D721Med (cell line): ENCODE data around the gene DPH2.

Source experiments
- DNase-seq: peaks from one replicate; pipeline ENCODE4 v3.0.0; 2011; ENCODE audit warnings: low spot score; ENCODE audit not compliant: insufficient read length
- FAIRE-seq: peaks from 2 replicates; lab custom pipeline; 2011; peaks lifted over from hg19 to GRCh38; lab: Jason Lieb, UNC
- TF ChIP-seq, protein P1 (sequence below): IDR thresholded peaks from 2 replicates; pipeline ENCODE4 v1.5.1; 2012; ENCODE audit warnings: mild to moderate bottlenecking, control low read depth; ENCODE audit not compliant: insufficient read depth; ENCODE audit errors: missing control alignments

The DPH2 gene

GRCh38 chr1:43969746-43970466 lies at the start of gene DPH2:
Gene DPH2, plus strand, starts transcription at chr1:43970010. Its CDS starts 166 bp downstream, at chr1:43970176.
- FAIRE-seq = no peak
- DNase-seq = peak; percentile 100

GRCh38 chr1:43921022-43921421 lies 48.8 kb upstream of the DPH2 start:
- FAIRE-seq (no peak), DNase-seq (no peak)
- TF ChIP-seq, protein P1, sequence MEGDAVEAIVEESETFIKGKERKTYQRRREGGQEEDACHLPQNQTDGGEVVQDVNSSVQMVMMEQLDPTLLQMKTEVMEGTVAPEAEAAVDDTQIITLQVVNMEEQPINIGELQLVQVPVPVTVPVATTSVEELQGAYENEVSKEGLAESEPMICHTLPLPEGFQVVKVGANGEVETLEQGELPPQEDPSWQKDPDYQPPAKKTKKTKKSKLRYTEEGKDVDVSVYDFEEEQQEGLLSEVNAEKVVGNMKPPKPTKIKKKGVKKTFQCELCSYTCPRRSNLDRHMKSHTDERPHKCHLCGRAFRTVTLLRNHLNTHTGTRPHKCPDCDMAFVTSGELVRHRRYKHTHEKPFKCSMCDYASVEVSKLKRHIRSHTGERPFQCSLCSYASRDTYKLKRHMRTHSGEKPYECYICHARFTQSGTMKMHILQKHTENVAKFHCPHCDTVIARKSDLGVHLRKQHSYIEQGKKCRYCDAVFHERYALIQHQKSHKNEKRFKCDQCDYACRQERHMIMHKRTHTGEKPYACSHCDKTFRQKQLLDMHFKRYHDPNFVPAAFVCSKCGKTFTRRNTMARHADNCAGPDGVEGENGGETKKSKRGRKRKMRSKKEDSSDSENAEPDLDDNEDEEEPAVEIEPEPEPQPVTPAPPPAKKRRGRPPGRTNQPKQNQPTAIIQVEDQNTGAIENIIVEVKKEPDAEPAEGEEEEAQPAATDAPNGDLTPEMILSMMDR = no peak

More at GRCh38 chr1:43969746-43970466, at the start of gene DPH2:
- TF ChIP-seq, protein P1 = no peak

- TF ChIP-seq, protein P1 = no peak
- FAIRE-seq = no peak
- no peak for DNase-seq
Observed at GRCh38 chr1:43924516-43924915, 45.3 kb upstream of the DPH2 start.

DNA sequence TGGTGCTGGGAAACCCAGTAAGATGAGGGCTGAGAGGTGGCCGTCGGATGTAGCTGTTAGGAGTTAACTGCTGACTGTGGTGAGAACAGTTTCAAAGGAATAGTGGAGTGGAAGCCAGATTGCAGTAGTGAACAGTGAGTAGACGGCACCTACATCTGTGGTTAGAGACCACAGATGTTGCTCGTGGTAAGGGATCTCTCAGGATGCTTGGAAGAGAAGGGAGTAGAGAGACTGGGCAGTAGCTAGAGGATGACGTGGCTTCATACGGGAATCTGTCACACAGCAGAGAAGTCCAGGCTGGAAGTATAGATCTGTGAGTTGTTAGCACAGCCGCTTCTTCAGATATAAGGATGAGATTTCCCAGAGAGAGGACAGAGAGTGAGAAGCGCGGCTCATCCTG lies 44.0 kb upstream of the DPH2 start:
- DNase-seq (no peak), FAIRE-seq (no peak)
- TF ChIP-seq, protein P1 = no peak

- TF ChIP-seq, protein P1 = peak; percentile 21
- no peak for FAIRE-seq
- no peak for DNase-seq
Observed at GRCh38 chr1:43930168-43930948, 39.5 kb upstream of the DPH2 start.

- TF ChIP-seq, protein P1 = no peak
- DNase-seq (no peak), FAIRE-seq (no peak)
Observed at GRCh38 chr1:43930949-43931275, 38.9 kb upstream of the DPH2 start.
